AG04449 (cell line): ENCODE results near the gene CCDC33.
"Not testable (repeated sequence)": the region's sequence is repeated elsewhere in the genome, so short reads cannot be mapped to it uniquely, and the experiment has no call there.

ENCODE experiments used
- CTCF ChIA-PET: fragments of 350-600 bp; formaldehyde crosslinking; extraction: SDS; loops from one replicate; lab custom pipeline; 2021; ENCODE audit warnings: antibody characterized with exemption; lab: Yijun Ruan, JAX
- POLR2A ChIA-PET: fragments of 400-600, 350-600 bp; formaldehyde crosslinking; extraction: SDS; loops from one replicate; lab custom pipeline; 2020; ENCODE audit warnings: antibody characterized with exemption, inconsistent platforms; lab: Yijun Ruan, JAX
- DNase-seq: peaks from one replicate; pipeline ENCODE4 v3.0.0-alpha.2; 2010; ENCODE audit warnings: low read depth, low spot score
- H3K4me3 ChIP-seq: 2 replicates; pipeline ENCODE4 v1.5.1; 2011; ENCODE audit warnings: low read depth, mild to moderate bottlenecking, control low read depth, low read length
- TF ChIP-seq, protein P1 (sequence below): IDR thresholded peaks from one replicate; pipeline ENCODE4 v1.5.1; 2011; ENCODE audit warnings: mild to moderate bottlenecking, moderate library complexity, low read length, control low read depth, inconsistent platforms; ENCODE audit not compliant: insufficient read depth; ENCODE audit errors: missing control alignments

Gene CCDC33

GRCh38 chr15:74350295-74351275, 114.5 kb downstream of the CCDC33 start:
- TF ChIP-seq, protein P1, sequence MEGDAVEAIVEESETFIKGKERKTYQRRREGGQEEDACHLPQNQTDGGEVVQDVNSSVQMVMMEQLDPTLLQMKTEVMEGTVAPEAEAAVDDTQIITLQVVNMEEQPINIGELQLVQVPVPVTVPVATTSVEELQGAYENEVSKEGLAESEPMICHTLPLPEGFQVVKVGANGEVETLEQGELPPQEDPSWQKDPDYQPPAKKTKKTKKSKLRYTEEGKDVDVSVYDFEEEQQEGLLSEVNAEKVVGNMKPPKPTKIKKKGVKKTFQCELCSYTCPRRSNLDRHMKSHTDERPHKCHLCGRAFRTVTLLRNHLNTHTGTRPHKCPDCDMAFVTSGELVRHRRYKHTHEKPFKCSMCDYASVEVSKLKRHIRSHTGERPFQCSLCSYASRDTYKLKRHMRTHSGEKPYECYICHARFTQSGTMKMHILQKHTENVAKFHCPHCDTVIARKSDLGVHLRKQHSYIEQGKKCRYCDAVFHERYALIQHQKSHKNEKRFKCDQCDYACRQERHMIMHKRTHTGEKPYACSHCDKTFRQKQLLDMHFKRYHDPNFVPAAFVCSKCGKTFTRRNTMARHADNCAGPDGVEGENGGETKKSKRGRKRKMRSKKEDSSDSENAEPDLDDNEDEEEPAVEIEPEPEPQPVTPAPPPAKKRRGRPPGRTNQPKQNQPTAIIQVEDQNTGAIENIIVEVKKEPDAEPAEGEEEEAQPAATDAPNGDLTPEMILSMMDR = no peak
- no peak for DNase-seq
- ChIA-PET CTCF (interaction anchor here (1.2 to 1.6 kb wide), 4 partner anchors 11 to 47 kb away, joined by 3 to 4 read pairs (median 3); no protein-coding TSS in a partner anchor), POLR2A (no interaction called here)
- no peak overlapping the region for H3K4me3 ChIP-seq

DNA sequence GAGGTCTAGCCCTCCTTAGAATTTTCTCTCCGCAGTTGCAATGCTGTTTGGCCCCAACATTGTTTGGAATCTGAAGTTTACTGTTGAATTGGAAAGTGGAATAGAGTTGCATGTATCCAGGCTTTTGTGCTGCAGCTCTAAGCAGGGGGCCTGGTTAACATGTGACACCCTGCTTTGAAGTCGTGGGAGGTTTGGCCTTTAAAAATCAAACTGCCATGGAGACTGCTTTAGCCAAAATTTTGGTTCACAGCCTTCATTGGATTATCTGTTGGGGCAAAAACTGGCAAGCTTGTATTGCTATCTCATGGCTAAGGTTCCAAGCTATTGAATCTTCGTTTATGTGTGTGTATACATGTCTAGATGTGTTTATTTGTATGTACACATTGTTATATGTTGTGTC, 115.5 kb downstream of the CCDC33 start:
- TF ChIP-seq, protein P1 = no peak
- CTCF ChIA-PET = no interaction called here
- no peak overlapping the region for H3K4me3 ChIP-seq
- POLR2A ChIA-PET = no interaction called here
- DNase-seq = no peak

DNA sequence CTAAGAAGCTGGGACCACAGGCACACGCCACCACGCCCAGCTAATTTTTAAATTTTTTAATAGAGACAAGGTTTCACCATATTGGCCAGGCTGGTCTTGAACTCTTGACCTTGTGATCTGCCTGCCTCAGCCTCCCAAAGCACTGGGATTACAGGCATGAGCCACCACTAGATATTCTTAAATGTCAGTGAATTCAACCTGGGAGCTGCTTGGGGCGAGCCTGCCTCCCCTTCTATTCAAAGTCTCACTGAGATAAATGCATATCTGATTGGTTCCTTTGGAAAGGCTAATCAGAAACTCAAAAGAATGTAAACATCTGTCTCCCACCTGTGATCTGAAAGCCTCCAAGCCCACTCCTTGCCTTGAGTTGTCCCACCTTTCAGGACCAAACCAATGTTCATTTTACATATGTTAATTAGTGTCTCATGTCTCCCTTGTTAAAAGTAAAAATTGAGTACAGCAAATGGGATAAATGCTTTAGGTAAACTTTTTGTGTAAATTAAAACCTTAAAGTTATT, 116.3 kb downstream of the CCDC33 start:
- POLR2A ChIA-PET = no interaction called here
- TF ChIP-seq, protein P1 = no peak

GRCh38 chr15:74353992-74354391, 117.9 kb downstream of the CCDC33 start:
- CTCF ChIA-PET = not testable (repeated sequence)

More for the DNA sequence above, 116.3 kb downstream of the CCDC33 start:
- H3K4me3 ChIP-seq = no peak overlapping the region
- no peak for DNase-seq
- CTCF ChIA-PET = no interaction called here

GRCh38 chr15:74356050-74356449, 119.9 kb downstream of the CCDC33 start:
- CTCF ChIA-PET, DNase-seq, POLR2A ChIA-PET, H3K4me3 ChIP-seq: not testable (repeated sequence)

More at GRCh38 chr15:74353992-74354391, 117.9 kb downstream of the CCDC33 start:
- not testable (repeated sequence) for H3K4me3 ChIP-seq, DNase-seq
- POLR2A ChIA-PET = interaction anchor here (0.7 kb wide), 1 partner anchor 399 kb away, joined by 4 read pairs; no protein-coding TSS in a partner anchor

- H3K4me3 ChIP-seq, DNase-seq, CTCF ChIA-PET, POLR2A ChIA-PET: not testable (repeated sequence)
Observed at GRCh38 chr15:74357514-74357913, 121.4 kb downstream of the CCDC33 start.

GRCh38 chr15:74359376-74359775, 123.2 kb downstream of the CCDC33 start:
- POLR2A ChIA-PET = not testable (repeated sequence)
- CTCF ChIA-PET = interaction anchor here (1.1 to 5.8 kb wide), 2 partner anchors 10 to 13 kb away, joined by 3 to 25 read pairs; no protein-coding TSS in a partner anchor

DNA sequence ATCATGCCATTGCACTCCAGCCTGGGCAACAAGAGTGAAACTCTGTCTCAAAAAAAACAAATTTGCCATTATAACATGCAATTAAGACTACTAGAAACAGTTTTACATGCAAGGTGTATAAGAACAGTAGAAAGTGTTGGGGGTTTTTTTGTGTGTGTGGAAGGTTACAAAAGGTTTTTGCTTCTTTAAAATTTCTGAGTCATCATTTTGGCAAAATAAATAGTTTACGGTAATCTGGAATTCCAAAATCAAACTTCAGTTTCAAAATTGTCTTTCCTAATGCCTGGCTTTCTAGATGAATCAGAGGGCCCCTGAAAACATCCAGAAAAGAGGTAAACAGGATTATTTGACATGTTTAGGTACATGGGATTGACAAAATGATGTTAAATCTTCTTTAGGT, 124.7 kb downstream of the CCDC33 start:
- DNase-seq, POLR2A ChIA-PET, H3K4me3 ChIP-seq: not testable (repeated sequence)
- CTCF ChIA-PET = interaction anchor here (1.1 to 5.8 kb wide), 4 partner anchors 9 to 408 kb away, joined by 3 to 25 read pairs (median 8); no protein-coding TSS in a partner anchor

More at GRCh38 chr15:74359376-74359775, 123.2 kb downstream of the CCDC33 start:
- not testable (repeated sequence) for DNase-seq, H3K4me3 ChIP-seq
